ENCODE results near the gene IFT81. TPM values are rescaled to one million over a fixed set of nuclear protein-coding genes. Genes with fewer than 3 reads are reported as not detected.

IFT81 gene
- total and polyA plus RNA-seq, 2 of the 13 experiments (the other 11 are each of a cell fraction or from before 2014, with no cell fraction given): 4.2 to 13.0 TPM

- TF ChIP-seq STAT6 (CRISPR knock-in tag; IDR thresholded peaks at IDR 0.05; ENCODE audit: borderline replicate concordance) (peak; percentile 76; the same call in 1 of the 2 replicates), ZNF142 (CRISPR knock-in tag; IDR thresholded peaks at IDR 0.05) (no peak), TCF7L2 (IDR thresholded peaks at IDR 0.05; ENCODE audit: low read depth, low read length) (no peak), TERF1 (CRISPR knock-in tag; IDR thresholded peaks at IDR 0.05) (no peak), SOX5 (CRISPR knock-in tag; IDR thresholded peaks at IDR 0.05; ENCODE audit: borderline replicate concordance) (peak; percentile 51; the same call in 1 of the 2 replicates), ZNF160 (CRISPR knock-in tag; IDR thresholded peaks at IDR 0.05) (peak; percentile 28; the same call in 1 of the 2 replicates), POLR2AphosphoS5 (IDR thresholded peaks at IDR 0.05; ENCODE audit: low read depth, low read length) (peak; percentile 67), KLF13 (CRISPR knock-in tag; IDR thresholded peaks at IDR 0.05) (no peak), CC2D1A (CRISPR knock-in tag; IDR thresholded peaks at IDR 0.05) (no peak), STAT5B (CRISPR knock-in tag; IDR thresholded peaks at IDR 0.05) (no peak), ZMYM3 (CRISPR knock-in tag; IDR thresholded peaks at IDR 0.05) (peak; percentile 81), NAIF1 (CRISPR knock-in tag; IDR thresholded peaks at IDR 0.05; ENCODE audit: borderline replicate concordance) (no peak), ZNF616 (CRISPR knock-in tag; IDR thresholded peaks at IDR 0.05; ENCODE audit: low read depth) (0 out of 2 replicates have a peak, but pooled peaks have one; percentile 31), EP300 (IDR thresholded peaks at IDR 0.05; ENCODE audit: low read depth in 2 of 2, low read length in 2 of 2) (no peak; a peak in 1 of 4 replicates), EP300 (CRISPR knock-in tag; IDR thresholded peaks at IDR 0.05; ENCODE audit: borderline replicate concordance) (peak; percentile 41; the same call in 1 of the 2 replicates), ZNF879 (CRISPR knock-in tag; IDR thresholded peaks at IDR 0.05) (no peak)
- TF ChIP-seq, protein P1, sequence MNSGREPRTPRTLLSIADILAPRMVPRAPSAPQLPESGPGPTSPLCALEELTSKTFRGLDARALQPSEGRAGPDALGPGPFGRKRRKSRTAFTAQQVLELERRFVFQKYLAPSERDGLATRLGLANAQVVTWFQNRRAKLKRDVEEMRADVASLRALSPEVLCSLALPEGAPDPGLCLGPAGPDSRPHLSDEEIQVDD (CRISPR knock-in tag; IDR thresholded peaks at IDR 0.05; ENCODE audit: borderline replicate concordance): no peak
- TF ChIP-seq, protein P2, sequence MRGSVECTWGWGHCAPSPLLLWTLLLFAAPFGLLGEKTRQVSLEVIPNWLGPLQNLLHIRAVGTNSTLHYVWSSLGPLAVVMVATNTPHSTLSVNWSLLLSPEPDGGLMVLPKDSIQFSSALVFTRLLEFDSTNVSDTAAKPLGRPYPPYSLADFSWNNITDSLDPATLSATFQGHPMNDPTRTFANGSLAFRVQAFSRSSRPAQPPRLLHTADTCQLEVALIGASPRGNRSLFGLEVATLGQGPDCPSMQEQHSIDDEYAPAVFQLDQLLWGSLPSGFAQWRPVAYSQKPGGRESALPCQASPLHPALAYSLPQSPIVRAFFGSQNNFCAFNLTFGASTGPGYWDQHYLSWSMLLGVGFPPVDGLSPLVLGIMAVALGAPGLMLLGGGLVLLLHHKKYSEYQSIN (CRISPR knock-in tag; IDR thresholded peaks at IDR 0.05; ENCODE audit: borderline replicate concordance): no peak
Observed at GRCh38 chr12:110247340-110248095, 123.4 kb downstream of the IFT81 start (continued).

Measured in HepG2 (cell line).